GM12892 (cell line): ENCODE data around the gene HSBP1L1.
"Not testable (repeated sequence)": the region's sequence is repeated elsewhere in the genome, so short reads cannot be mapped to it uniquely, and the experiment has no call there.

ENCODE experiments used
- DNase-seq: peaks from one replicate; pipeline ENCODE4 v3.0.0; 2011; ENCODE audit not compliant: insufficient read length
- FAIRE-seq: peaks from 2 replicates; lab custom pipeline; 2011; peaks lifted over from hg19 to GRCh38; lab: Jason Lieb, UNC
- POLR2A ChIP-seq: IDR thresholded peaks from 2 replicates; pipeline ENCODE4 v1.6.1; 2011; ENCODE audit warnings: low read depth, low read length, control low read depth
- POLR2AphosphoS5 ChIP-seq: IDR thresholded peaks from 2 replicates; pipeline ENCODE4 v1.6.1; 2011; ENCODE audit warnings: low read depth, low read length, control low read depth
- TAF1 ChIP-seq: IDR thresholded peaks from 2 replicates; pipeline ENCODE4 v1.6.1; 2011; ENCODE audit warnings: low read depth, mild to moderate bottlenecking, control low read depth, low read length, borderline replicate concordance

HSBP1L1 gene

DNA sequence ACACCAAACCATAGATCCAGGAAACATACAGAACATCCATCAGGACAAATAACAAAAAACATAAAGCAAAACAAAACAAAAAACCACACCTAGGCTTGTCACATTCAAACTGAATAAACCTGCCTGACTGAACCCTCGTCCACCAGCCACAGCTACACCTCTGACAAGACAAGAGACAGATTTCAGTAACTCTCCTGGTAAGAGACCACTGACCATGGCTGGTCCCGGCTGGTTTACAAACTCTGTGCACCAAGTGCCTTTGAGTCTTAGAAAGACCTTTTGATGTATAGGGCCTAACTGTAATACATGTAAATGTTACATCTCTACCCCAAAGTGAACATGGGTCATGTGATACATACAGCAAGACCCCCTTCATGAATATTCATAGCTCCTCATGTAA, 8.2 kb upstream of the HSBP1L1 start:
- no peak for FAIRE-seq
- no peak for TF ChIP-seq POLR2A
- TF ChIP-seq TAF1: no peak
- no peak for TF ChIP-seq POLR2AphosphoS5

DNA sequence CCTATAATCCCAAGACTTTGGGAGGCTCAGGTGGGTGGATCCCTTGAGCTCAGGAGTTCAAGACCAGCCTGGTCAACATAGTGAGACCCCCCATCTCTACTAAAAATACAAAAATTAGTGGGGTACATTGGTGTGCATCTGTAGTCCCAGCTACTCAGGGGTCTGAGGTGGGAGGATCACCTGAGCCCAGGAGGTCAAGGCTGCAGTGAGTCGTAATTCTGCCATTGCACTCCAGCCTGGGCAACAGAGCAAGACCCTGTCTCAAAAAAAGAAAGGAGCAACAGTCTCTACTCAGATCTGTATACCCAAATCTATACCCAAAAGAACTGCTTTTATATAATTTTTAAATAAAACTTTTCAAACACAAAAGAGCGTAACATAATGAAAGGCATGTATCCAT, 5.5 kb upstream of the HSBP1L1 start:
- TF ChIP-seq TAF1 (no peak), POLR2AphosphoS5 (no peak), POLR2A (no peak)
- DNase-seq (no peak), FAIRE-seq (no peak)

More for the DNA sequence above, 8.2 kb upstream of the HSBP1L1 start:
- DNase-seq: no peak

DNA sequence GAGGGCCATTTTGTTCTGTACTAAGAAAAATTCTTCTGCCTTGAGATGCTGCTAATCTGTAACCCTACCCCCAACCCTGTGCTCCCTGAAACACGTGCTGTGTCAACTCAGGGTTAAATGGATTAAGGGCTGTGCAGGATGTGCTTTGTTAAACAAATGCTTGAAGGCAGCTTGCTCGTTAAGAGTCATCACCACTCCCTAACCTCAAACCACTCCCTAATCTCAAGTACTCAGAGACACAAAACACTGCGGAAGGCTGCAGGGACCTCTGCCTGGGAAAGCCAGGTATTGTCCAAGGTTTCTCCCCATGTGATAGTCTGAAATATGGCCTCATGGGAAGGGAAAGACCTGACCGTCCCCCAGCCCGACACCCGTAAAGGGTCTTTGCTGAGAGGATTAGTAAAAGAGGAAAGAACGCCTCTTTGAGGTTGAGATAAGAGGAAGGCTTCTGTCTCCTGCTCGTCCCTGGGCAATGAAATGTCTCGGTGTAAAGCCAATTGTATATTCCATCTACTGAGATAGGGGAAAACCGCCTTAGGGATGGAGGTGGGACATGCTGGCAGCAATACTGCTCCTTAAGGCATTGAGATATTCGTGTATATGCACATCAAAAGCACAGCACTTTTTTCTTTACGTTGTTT, 4.2 kb upstream of the HSBP1L1 start:
- DNase-seq, FAIRE-seq: not testable (repeated sequence)

DNA sequence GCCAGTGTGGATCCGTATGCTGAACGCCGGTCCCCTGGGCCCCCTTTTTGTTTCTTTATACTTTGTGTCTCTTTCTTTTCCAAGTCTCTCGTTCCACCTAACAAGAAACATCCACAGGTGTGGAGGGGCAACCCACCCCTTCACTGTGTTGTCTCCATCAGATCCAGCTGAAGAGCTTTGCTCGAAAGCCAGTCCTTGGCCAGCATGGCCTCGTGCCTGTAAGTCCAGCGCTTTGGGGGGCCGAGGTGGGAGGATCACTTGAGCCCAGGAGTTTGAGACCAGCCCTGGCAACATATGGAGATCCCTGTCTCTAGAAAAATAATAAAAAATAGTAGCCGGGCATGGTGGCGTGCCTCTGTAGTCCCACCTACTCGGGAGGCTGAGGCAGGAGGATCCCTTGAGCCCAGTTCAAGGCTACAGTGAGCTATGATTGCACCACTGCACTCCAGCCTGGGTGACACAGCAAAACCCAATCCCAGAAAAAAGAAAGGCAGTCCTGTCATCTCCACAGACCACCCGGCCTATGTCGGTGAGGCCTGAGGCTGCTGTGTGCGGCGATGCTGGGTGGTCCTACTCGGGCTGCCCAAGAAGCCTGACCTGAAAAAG, 3.4 kb upstream of the HSBP1L1 start:
- DNase-seq (no peak), FAIRE-seq (no peak)
- TF ChIP-seq TAF1: no peak
- no peak for TF ChIP-seq POLR2AphosphoS5
- TF ChIP-seq POLR2A: no peak

DNA sequence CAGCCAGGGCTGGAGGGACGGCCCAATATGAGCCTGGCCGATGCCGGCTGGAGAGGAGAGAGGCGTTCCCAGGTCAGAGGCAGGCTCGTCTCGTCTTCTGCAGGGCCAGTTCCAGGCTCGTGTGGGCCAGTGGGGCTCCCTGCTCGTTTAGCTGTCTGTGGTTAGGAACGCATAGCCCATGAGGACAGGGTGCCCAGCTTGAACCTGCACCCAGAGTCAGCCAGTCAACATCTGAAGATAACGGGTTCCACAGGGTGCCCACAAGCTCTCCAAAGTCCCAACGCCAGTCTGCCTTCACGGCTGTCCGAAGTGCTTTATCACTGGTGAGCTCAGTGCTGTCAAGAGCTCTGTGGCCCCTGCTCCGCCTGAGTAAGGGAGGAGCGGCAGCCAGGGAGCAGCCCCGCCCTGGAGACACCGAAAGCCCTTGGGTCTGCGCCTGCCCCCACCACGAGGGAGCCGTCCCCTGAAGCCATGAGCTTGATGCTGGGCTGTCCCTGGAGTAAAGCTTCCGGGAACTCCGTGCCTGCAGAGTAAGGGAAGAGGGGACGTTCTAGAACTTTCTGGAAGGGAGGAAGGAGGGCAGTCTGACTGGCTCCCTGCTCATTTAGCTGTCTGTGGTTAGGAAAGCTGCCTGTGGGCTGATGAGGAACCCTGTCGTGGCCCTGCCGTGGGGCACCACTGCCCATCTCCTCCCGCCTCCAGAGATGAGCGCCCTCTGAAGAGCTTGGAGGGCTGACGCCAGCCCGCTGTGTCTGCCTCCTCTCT, 2.7 kb upstream of the HSBP1L1 start:
- FAIRE-seq: no peak
- TF ChIP-seq TAF1 (no peak), POLR2AphosphoS5 (no peak), POLR2A (no peak)
- no peak for DNase-seq

DNA sequence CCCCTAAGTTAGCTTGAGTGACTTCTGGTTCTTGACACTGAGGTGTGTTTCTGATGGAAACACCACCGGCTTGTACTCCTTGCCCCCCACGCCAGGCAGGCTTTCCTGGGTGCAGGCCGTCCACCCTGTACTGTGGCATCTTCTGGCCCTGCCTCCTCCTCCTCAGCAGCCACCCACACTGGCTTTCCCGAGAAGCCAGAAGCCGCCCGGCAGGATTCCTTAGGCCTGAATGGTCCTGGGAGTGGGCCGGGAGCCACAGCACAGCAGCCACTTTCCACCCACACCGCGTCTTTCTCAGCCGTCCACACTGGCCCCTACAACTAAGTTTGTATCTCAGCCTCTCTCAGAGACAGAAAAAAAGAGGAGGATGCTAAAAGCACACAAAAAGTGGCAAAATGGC, 2.1 kb upstream of the HSBP1L1 start:
- no peak for TF ChIP-seq TAF1
- no peak for TF ChIP-seq POLR2A
- no peak for TF ChIP-seq POLR2AphosphoS5
- FAIRE-seq (no peak), DNase-seq (no peak)

DNA sequence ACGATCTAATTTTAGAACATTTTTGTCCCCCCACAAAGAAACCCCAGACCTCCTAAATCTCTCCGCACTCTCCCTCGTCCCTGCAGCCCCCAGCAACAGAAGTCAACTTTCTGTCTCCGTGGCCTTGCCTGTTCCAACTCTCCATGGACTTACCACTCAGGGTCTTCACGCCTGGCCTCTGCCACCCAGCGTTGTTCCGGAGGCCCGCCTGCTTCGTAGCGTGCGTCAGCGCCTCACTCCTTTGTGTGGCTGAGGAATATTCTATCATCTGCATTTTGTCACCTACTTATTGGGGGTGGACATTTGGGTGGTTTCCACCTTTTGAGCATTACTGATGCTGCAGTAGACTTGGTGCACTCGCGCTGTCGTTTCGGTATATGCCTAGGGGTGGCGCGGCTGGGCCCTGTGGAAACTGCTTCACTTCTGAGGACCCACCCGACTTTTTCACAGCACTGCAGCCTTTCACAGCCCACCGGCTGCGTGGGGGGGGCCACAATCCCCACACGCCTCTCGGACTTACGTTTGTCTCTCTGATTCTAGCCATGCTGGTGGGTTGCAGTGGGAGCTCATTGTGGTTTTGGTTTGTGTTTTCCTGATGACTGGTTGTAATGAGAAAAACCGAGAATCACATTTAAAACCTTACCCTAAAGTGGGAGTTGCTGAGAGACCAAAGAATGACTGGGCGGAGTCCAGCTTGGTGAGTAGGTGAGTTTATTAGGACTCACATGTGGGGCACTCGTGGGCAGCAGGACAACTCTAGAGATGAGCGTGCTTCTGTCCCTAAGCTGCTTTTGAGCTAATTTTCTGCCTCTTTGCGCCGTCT, 1.4 kb upstream of the HSBP1L1 start:
- TF ChIP-seq POLR2A (peak; percentile 50; the same call in 1 of the 2 replicates), TAF1 (no peak)
- DNase-seq (peak; percentile 64), FAIRE-seq (peak; percentile 97)

DNA sequence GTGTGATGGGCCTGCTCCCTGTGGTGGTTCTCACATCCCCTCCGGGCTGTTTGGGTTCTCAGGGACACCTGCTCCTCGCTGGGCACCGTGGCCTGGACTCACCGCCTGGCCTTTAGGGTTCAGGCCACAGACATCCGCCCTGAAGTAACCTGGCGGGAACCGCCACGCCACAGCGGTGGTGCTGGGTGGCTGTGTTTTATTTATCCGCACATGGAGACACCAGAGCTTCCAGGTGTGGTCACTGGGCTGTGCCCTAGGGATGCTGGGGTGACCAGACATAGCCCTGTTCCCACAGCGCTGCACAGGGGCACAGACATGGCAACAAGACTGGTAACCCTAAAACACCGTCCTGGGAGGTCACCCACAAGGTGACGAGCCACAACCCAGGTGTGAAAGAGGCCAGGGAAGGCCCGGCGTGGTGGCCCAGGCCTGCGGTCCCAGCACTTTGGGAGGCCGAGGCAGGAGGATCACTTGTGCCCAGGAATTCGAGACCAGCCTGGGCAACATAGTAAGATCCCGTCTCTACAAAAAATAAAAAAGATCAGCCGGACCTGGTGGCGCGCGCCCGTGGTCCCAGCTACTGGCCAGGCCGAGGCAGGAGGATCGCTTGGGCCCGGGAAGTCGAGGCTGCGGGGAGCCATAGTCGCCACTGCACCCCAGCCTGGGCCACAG, 649 bp upstream of the HSBP1L1 start:
- DNase-seq (no peak), FAIRE-seq (peak; percentile 50)
- TF ChIP-seq POLR2A (no peak), POLR2AphosphoS5 (no peak), TAF1 (no peak)

DNA sequence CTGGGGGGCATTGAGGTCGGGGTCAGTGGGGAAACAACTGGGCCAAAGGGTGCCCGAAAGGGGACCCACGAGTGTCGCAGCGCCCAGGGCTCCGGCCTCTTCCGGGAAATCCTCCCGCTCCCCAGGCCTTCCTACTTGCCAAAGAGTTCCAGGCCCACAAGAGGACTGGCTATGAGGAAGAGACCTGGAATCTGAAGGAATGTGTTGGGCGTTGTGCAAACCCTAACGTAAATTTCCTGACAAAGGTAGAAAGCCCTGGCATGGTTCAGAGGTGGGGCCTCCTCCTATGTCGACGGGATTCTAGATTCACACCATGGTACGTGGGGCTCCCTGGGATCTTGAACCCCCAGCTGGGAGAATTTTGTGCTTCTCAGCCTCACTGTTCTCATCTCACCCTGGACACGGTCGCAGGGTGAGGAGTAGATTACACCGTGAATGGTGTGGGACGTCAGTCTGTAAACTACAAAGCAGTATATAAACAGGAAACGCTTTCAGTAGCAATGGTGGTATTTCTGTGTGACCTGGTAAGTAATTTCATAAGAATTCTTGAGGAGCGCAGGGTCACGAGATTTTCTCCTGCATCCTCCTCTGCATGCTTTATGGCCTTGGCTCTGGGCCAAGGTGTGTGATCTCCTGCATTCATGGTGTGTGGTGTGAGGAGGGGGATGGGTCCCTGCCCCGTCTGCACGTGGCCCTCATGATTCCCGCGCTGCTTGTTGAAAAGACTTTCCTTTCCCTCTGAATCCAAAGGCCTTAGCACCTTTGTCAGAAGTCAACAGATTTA, 868 bp downstream of the HSBP1L1 start:
- FAIRE-seq (peak; percentile 61), DNase-seq (no peak)
- no peak for TF ChIP-seq POLR2AphosphoS5
- TF ChIP-seq POLR2A: no peak
- no peak for TF ChIP-seq TAF1

DNA sequence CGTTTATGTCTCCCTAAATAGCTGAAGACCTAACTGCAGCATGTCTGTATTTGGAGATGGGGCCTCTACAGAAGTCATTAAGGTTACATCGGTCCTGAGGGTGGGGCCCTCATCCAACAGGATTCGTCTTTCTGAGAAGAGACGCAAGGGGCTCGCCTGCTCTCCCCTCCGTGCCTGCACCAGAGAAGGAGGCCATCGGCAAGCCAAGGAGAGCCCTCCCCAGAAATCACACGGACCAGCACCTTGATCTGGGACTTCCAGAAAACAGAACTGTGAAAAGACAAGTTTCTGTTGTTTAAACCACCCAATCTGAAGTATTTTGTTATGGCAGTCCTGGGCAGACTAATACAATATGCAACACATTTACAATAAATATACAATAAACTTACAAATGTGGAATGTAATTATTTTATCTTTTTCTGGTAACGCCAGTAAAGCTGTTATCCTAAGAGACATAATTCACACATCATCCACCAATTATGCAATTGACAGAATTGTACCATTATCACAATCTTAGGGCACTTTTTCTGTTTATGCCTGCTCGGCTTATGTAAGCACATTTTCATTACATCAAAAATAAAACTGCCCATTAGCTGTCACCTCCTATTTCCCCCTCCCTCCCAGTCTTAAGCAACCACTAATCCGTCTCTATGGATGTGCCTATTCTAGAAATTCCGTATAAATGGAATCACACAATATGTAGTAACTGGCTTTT, 6.1 kb downstream of the HSBP1L1 start:
- DNase-seq: no peak
- FAIRE-seq: no peak
- no peak for TF ChIP-seq TAF1
- no peak for TF ChIP-seq POLR2A
- TF ChIP-seq POLR2AphosphoS5: no peak
